ENCODE measurements around the gene PRICKLE1.

DNA sequence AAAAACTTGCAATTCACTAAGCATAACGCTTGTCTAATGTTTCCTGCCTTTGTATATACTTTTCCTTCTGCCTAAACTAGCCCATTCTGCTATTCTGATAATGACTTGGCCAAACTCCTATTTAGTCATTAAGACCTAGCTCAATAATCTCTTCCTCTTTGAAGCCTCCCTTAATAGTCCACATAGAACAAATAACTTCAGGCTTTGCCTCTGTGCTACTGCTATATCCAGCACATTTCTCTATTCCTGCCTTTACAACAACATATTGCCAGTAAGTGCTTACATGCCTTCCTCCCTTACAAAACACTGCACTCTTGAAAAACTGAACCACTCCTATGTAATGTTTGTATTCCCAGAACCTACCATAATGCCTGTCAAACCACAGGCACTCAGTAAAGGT lies 13.8 kb downstream of the PRICKLE1 start:
- TF ChIP-seq, protein P1, sequence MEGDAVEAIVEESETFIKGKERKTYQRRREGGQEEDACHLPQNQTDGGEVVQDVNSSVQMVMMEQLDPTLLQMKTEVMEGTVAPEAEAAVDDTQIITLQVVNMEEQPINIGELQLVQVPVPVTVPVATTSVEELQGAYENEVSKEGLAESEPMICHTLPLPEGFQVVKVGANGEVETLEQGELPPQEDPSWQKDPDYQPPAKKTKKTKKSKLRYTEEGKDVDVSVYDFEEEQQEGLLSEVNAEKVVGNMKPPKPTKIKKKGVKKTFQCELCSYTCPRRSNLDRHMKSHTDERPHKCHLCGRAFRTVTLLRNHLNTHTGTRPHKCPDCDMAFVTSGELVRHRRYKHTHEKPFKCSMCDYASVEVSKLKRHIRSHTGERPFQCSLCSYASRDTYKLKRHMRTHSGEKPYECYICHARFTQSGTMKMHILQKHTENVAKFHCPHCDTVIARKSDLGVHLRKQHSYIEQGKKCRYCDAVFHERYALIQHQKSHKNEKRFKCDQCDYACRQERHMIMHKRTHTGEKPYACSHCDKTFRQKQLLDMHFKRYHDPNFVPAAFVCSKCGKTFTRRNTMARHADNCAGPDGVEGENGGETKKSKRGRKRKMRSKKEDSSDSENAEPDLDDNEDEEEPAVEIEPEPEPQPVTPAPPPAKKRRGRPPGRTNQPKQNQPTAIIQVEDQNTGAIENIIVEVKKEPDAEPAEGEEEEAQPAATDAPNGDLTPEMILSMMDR (IDR thresholded peaks at IDR 0.05): no peak
- TF ChIP-seq POLR2AphosphoS5 (IDR thresholded peaks at IDR 0.05) (no peak), POLR2A (IDR thresholded peaks at IDR 0.05) (no peak)

Measured in breast epithelium (tissue), 3 donors.